Activated CD8-positive, alpha-beta memory T cell treated with anti-CD3 and anti-CD28 coated beads, Interleukin-2, amount 50 U/mL, for 48 hours (primary cell): Measurements from ENCODE around the gene PI4KA.
"Not testable (repeated sequence)": the region's sequence is repeated elsewhere in the genome, so short reads cannot be mapped to it uniquely, and the experiment has no call there.

Experiments used
- DNase-seq: peaks from one replicate; pipeline ENCODE4 v3.0.0-alpha.2; 2020

PI4KA gene

GRCh38 chr22:20775342-20775895 lies 83.2 kb downstream of the PI4KA start:
- DNase-seq, result no peak

- DNase-seq, result no peak
Measured at GRCh38 chr22:20774882-20775281, 83.7 kb downstream of the PI4KA start.

GRCh38 chr22:20773793-20774212 lies 84.8 kb downstream of the PI4KA start, which contains the start of gene SERPIND1:
TSS of gene SERPIND1 (plus strand) at chr22:20774113. CDS start at chr22:20779313, 5,200 bp downstream.
- no peak for DNase-seq

GRCh38 chr22:20771918-20772625 lies 86.5 kb downstream of the PI4KA start:
- no peak for DNase-seq

- not testable (repeated sequence) for DNase-seq
Measured at GRCh38 chr22:20769496-20769826, 89.2 kb downstream of the PI4KA start.

- DNase-seq, result no peak
Measured at GRCh38 chr22:20766530-20766929, 92.1 kb downstream of the PI4KA start.

- DNase-seq, result no peak
Measured at GRCh38 chr22:20765938-20766337, 92.7 kb downstream of the PI4KA start.

- no peak for DNase-seq
Measured at GRCh38 chr22:20764729-20765128, 93.9 kb downstream of the PI4KA start.

- no peak for DNase-seq
Measured at GRCh38 chr22:20764471-20764720, 94.2 kb downstream of the PI4KA start.

GRCh38 chr22:20763630-20764470 lies 94.8 kb downstream of the PI4KA start:
- DNase-seq, result no peak

- no peak for DNase-seq
Measured at GRCh38 chr22:20762233-20762796, 96.3 kb downstream of the PI4KA start.

- no peak for DNase-seq
Measured at GRCh38 chr22:20761536-20761935, 97.1 kb downstream of the PI4KA start.

- no peak for DNase-seq
Measured at GRCh38 chr22:20760084-20760483, 98.5 kb downstream of the PI4KA start.

- DNase-seq, result no peak
Measured at GRCh38 chr22:20758688-20759087, 99.9 kb downstream of the PI4KA start.

- DNase-seq, result no peak
Measured at GRCh38 chr22:20756846-20757245, 101.8 kb downstream of the PI4KA start.

GRCh38 chr22:20752873-20753272 lies 105.7 kb downstream of the PI4KA start:
- no peak for DNase-seq

GRCh38 chr22:20752104-20752741 lies 106.4 kb downstream of the PI4KA start:
- no peak for DNase-seq

GRCh38 chr22:20751185-20751851 lies 107.3 kb downstream of the PI4KA start:
- no peak for DNase-seq

- peak; percentile 63 for DNase-seq
Measured at GRCh38 chr22:20750461-20751184, 108.0 kb downstream of the PI4KA start.

GRCh38 chr22:20749453-20749852 lies 109.2 kb downstream of the PI4KA start:
- DNase-seq, result no peak

GRCh38 chr22:20748731-20749428 lies 109.7 kb downstream of the PI4KA start:
- DNase-seq, result no peak
